OCI-LY7 (cell line): Measurements from ENCODE around the gene ST6GAL2. TPM values are rescaled to one million over a fixed set of nuclear protein-coding genes. Genes with fewer than 3 reads are reported as not detected.

Experiments used
- BruUV-seq: library from RNA; stranded (reverse); fragments of 400-500 nt; replicated peaks from 2 replicates; lab custom pipeline; 2021; lab: Mats Ljungman, UMichigan
- CTCF ChIA-PET: fragments of 300-600 bp; sonication (Branson Sonifier 250); formaldehyde crosslinking; loops from one replicate; lab custom pipeline; 2022; ENCODE audit warnings: antibody characterized with exemption; ENCODE audit not compliant: unreplicated experiment; lab: Charles Lee
- POLR2A ChIA-PET: fragments of 300-600 bp; sonication (Branson Sonifier 250); formaldehyde crosslinking; loops from one replicate; lab custom pipeline; 2022; ENCODE audit warnings: antibody characterized with exemption; lab: Charles Lee
- DNase-seq: peaks from one replicate; pipeline ENCODE4 v3.0.0-alpha.2; 2015; ENCODE audit warnings: low spot score
- H2AFZ ChIP-seq: fragments of 200-600 bp; sonication (generic), shearing (Covaris generic); 2 replicates; pipeline ENCODE4 v1.6.1; 2014; ENCODE audit warnings: mild to moderate bottlenecking, antibody characterized with exemption, low read length, moderate library complexity
- H3K27ac ChIP-seq: fragments of 200-600 bp; sonication (generic); 2 replicates; pipeline ENCODE4 v1.5.1; 2014; ENCODE audit warnings: mixed run types, low read depth, mild to moderate bottlenecking, moderate library complexity, low read length, inconsistent platforms; ENCODE audit not compliant: poor library complexity, severe bottlenecking
- H3K36me3 ChIP-seq: fragments of 200-600 bp; sonication (generic); 2 replicates; pipeline ENCODE4 v1.6.1; 2014; ENCODE audit warnings: mild to moderate bottlenecking, antibody characterized with exemption, low read length, moderate library complexity, mixed read lengths; ENCODE audit not compliant: insufficient read depth
- H3K4me1 ChIP-seq: fragments of 200-600 bp; sonication (generic); 2 replicates; pipeline ENCODE4 v1.5.1; 2014; ENCODE audit warnings: mild to moderate bottlenecking, low read length; ENCODE audit not compliant: insufficient read depth, poor library complexity, severe bottlenecking
- H3K4me2 ChIP-seq: fragments of 200-600 bp; sonication (generic); 2 replicates; pipeline ENCODE4 v1.6.1; 2014; ENCODE audit warnings: mild to moderate bottlenecking, low read length
- H3K4me3 ChIP-seq: fragments of 200-600 bp; sonication (generic); 2 replicates; pipeline ENCODE4 v1.5.1; 2014; ENCODE audit warnings: mild to moderate bottlenecking, low read depth, low read length; ENCODE audit not compliant: poor library complexity, severe bottlenecking
- H3K79me2 ChIP-seq: fragments of 200-600 bp; sonication (generic); 2 replicates; pipeline ENCODE4 v1.6.1; 2016; ENCODE audit warnings: low read depth, mild to moderate bottlenecking, low read length, moderate library complexity, mixed read lengths; ENCODE audit not compliant: insufficient read depth
- H3K9me2 ChIP-seq: fragments of 200-600 bp; sonication (generic); 2 replicates; pipeline ENCODE4 v1.6.1; 2016; ENCODE audit warnings: mild to moderate bottlenecking, low read length, mixed read lengths; ENCODE audit not compliant: insufficient read depth
- H3K9me3 ChIP-seq: fragments of 200-600 bp; sonication (generic); 2 replicates; pipeline ENCODE4 v1.6.1; 2014; ENCODE audit warnings: mild to moderate bottlenecking, mixed run types, low read length, mixed read lengths
- H4K20me1 ChIP-seq: fragments of 200-600 bp; sonication (generic); 2 replicates; pipeline ENCODE4 v1.6.1; 2014; ENCODE audit warnings: mild to moderate bottlenecking, antibody characterized with exemption, low read length, moderate library complexity, mixed read lengths; ENCODE audit not compliant: insufficient read depth
- EZH2phosphoT487 ChIP-seq: fragments of 200-600 bp; sonication (generic); IDR thresholded peaks from 2 replicates; pipeline ENCODE4 v1.6.1; 2018; ENCODE audit warnings: low read depth, borderline replicate concordance, mild to moderate bottlenecking, mixed run types, antibody characterized with exemption, low read length, moderate library complexity, mixed read lengths
- intact Hi-C: fragments of 100-400 bp; cut with micrococcal nuclease; formaldehyde crosslinking; loops from one replicate; pipeline ENCODE4 v1.10.0; 2022; ENCODE audit not compliant: unreplicated experiment
- total RNA-seq, 2 experiments: library from RNA; depleted of rRNA in 1 of 2; stranded (reverse); fragments of >200 nt in 1 of 2; shearing (Covaris generic) in 1 of 2; gene quantifications; 2 replicates each; pipeline ENCODE4 v1.2.3, GENCODE V29; 2014 to 2022
- TF ChIP-seq, protein P1 (sequence below): fragments of 200-600 bp; sonication (generic); conservative IDR thresholded peaks from 2 replicates; pipeline ENCODE4 v1.5.1; 2014; ENCODE audit warnings: mild to moderate bottlenecking, antibody characterized with exemption, low read length, moderate library complexity, mixed read lengths

The ST6GAL2 gene
- total RNA-seq, 2 experiments from 2014 or later, result not detected

DNA sequence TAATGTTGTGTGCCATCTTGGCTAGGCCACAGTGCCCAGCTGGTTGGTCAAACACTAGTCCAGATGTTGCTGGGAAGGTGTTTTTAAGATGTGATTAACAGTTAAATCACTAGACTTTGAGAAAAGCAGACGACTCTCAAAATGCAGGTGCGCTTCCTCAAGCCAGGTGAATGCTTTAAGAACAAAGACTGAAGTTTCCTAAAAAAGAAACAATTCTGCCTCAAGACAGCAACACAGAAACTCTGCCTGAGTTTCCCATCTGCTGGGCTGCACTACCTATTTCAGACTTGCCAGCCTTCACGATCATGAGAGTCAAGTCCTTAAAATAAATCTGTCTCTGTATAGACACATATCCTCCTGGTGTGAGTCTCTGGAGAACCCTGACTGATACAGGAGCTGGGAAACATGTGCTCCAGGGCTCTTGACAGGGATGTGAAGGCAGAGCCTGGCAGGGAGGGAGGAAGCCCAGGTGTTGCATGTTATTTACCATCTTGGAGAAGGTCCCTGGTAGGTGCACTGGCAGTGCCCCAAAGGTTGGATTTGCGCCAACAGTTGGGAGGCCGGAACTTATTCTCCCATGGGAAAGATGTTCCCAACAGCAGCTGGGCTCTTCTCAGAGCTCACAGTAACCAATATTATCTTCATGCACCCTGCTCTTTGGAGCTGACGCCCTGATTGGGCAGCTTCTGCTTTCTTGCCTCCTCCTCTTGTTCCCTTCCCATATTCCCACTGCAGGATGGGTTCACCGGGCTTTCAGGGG, 43.9 kb downstream of the ST6GAL2 start:
- Histone ChIP-seq H3K9me2 (no peaks in the 10 kb centered on the region), H3K4me1 (no peaks in the 10 kb centered on the region), H3K9me3 (no peaks in the 10 kb centered on the region), H3K4me3 (no peak overlapping the region), H3K27ac (no peak overlapping the region), H3K36me3 (no peaks in the 10 kb centered on the region), H2AFZ (no peak overlapping the region), H4K20me1 (no peaks in the 10 kb centered on the region), H3K4me2 (no peak overlapping the region), H3K79me2 (no peaks in the 10 kb centered on the region)
- ChIA-PET POLR2A (no interaction called here), CTCF (no interaction called here)
- TF ChIP-seq, protein P1, sequence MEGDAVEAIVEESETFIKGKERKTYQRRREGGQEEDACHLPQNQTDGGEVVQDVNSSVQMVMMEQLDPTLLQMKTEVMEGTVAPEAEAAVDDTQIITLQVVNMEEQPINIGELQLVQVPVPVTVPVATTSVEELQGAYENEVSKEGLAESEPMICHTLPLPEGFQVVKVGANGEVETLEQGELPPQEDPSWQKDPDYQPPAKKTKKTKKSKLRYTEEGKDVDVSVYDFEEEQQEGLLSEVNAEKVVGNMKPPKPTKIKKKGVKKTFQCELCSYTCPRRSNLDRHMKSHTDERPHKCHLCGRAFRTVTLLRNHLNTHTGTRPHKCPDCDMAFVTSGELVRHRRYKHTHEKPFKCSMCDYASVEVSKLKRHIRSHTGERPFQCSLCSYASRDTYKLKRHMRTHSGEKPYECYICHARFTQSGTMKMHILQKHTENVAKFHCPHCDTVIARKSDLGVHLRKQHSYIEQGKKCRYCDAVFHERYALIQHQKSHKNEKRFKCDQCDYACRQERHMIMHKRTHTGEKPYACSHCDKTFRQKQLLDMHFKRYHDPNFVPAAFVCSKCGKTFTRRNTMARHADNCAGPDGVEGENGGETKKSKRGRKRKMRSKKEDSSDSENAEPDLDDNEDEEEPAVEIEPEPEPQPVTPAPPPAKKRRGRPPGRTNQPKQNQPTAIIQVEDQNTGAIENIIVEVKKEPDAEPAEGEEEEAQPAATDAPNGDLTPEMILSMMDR, result no peak
- no peak for TF ChIP-seq EZH2phosphoT487
- intact Hi-C loops, result no loop called here
- BruUV-seq, result no TSS peak
- DNase-seq, result no peak

DNA sequence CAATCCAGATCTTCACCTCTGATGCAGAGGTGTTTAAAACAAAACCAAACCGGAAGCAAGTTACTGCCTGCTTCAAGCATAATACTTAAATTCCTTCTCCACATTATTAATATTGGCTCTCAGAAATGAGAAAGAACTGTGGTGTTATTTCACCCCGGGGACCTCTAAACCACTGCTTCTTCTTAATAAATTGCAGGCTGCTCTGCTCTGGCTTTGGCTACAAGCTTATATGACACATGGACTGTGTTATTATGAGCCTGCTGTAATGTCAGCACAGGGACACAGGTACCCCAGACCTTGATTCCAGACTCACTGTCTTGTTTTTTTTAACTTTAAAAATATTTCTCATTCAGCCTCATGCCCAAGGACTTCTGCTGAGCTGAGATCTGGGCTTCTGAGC, 45.1 kb downstream of the ST6GAL2 start:
- no peak overlapping the region for H3K4me3 ChIP-seq
- H3K4me1 ChIP-seq, result no peaks in the 10 kb centered on the region
- no peak for TF ChIP-seq EZH2phosphoT487
- TF ChIP-seq, protein P1, result no peak
- no peaks in the 10 kb centered on the region for H3K9me2 ChIP-seq
- H3K36me3 ChIP-seq, result no peaks in the 10 kb centered on the region
- no TSS peak for BruUV-seq
- ChIA-PET CTCF (no interaction called here), POLR2A (no interaction called here)
- no peaks in the 10 kb centered on the region for H3K9me3 ChIP-seq
- no peak overlapping the region for H3K4me2 ChIP-seq
- DNase-seq, result no peak
- no peak overlapping the region for H2AFZ ChIP-seq
- no peaks in the 10 kb centered on the region for H3K79me2 ChIP-seq
- intact Hi-C loops, result no loop called here
- H4K20me1 ChIP-seq, result no peaks in the 10 kb centered on the region
- H3K27ac ChIP-seq, result no peak overlapping the region

DNA sequence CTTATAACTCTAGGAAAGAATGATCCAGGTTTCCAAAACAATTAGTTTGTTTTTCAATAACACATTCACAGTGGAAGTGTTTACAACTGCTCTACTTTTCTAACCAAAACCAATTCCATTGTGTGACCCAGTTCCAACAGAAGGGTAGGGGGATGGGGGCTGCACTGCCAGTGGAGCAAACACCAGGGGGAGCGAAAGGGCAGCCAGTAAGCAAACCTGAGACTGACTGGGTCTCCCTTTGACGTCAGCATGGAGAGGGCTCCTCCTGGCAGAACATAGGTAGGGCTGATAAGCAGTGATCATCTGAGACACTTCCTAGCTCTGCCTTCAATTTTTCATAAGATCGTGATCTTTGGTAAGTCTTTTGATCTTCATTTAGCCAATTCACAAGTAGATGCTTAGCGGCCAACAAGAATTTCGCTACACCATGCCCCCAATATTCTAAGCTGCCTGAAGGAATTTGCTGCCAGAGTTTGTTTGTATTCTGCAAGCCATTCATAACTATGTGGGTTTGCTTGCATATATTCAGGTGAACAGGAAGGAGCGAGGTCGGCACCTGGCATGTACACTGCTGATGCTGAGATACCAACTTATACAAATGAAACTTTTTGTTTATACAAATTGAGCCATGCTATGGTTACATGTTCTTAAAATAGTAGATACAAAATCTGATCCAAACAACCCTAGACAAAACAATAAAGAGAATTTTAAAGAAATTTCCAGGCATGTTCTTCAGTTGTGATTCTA, 45.9 kb downstream of the ST6GAL2 start:
- no peak overlapping the region for H3K27ac ChIP-seq
- intact Hi-C loops, result no loop called here

More for the DNA sequence above, 45.9 kb downstream of the ST6GAL2 start:
- Histone ChIP-seq H3K4me1 (no peaks in the 10 kb centered on the region), H3K9me2 (no peaks in the 10 kb centered on the region), H3K79me2 (no peaks in the 10 kb centered on the region), H3K4me2 (no peak overlapping the region), H3K36me3 (no peaks in the 10 kb centered on the region), H3K9me3 (no peaks in the 10 kb centered on the region), H4K20me1 (no peaks in the 10 kb centered on the region), H3K4me3 (no peak overlapping the region), H2AFZ (no peak overlapping the region)
- CTCF ChIA-PET, result no interaction called here
- POLR2A ChIA-PET, result no interaction called here
- TF ChIP-seq EZH2phosphoT487, result no peak
- TF ChIP-seq, protein P1, result no peak; the same call in 1 of the 2 replicates
- DNase-seq, result no peak
- no TSS peak for BruUV-seq
